ENCODE measurements around the gene SH3RF1. TPM values are rescaled to one million over a fixed set of nuclear protein-coding genes. Genes with fewer than 3 reads are reported as not detected.

Gene SH3RF1
- total RNA-seq, 1 donor from 2014 or later = 13.0 TPM

DNA sequence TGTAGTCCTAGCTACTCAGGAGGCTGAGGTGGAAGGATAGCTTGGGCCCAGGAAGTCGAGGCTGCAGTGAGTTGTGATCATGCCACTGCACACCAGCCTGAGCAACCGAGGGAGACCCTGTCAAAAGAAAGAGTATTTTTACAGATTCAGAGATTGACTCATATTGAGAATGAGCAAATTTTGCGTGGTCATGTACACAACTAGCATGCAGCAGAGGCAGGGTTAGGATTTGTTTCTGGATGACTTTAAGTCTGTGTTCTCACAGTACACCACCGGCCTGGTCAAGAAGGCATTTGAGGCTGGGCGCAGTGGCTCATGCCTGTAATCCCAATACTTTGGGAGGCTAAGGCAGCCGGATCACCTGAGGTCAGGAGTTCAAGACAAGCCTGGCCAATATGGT is 215.9 kb downstream of the SH3RF1 start:
- DNase-seq (ENCODE audit: low spot score in 2 of 2) = no peak
- no peak for FAIRE-seq

DNA sequence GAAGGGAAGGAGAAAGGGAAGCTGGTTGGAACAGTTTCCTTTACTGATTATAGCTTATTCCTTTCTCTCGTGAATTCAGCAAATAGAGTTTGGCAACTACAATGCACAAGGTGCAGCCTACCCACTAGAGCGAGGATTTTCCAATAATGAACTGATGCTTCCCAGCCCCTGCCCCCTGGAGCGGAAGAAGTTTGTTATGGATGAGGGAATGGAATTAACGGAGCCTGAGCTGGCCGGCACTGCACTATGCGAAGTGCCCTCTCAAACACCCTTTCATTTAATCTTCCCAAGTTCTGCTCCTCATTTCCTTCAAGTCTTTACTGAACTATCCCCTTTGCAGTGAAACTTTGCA is 218.2 kb downstream of the SH3RF1 start:
- no peak for DNase-seq (ENCODE audit: low spot score in 2 of 2)
- no peak for FAIRE-seq

DNA sequence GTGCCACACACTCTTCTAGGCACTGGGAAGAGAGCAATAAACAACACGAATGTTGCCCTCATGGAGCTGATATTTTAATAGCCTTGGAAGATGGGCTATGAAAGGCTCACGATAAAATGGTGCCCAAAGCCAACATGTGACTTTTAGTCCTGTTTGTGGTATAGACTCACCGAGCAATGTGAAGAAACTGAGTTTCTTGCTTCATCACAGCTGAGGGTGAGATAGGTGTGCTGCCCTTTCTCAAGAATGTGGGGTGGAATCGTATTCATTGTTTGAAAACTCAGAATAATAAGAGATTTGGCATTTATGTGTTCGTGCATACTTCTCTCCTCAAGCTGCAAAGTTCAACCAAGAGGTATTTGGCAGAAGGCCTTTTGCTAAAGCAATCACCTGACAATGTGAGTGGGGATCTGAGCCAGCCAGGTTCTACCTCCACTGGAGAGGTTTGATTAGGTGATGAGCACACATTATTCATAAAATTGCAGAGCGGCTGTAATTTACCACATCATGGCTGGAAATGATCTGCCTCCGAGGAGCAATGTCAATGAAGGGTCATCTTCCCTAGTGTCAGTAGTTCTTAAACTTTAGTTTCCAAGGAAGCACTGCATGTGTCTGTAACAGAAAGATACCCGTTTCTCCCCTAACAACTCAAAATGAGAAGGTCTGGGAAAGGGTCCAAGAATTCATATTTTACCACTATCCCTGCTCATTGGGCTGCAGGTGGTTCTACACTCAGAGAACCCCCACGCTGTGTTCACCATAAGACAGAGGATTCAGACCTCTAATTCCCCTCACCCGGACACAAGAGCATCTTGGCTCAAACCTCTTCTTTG is 218.8 kb downstream of the SH3RF1 start:
- DNase-seq (ENCODE audit: low spot score in 2 of 2) = no peak
- no peak for FAIRE-seq

DNA sequence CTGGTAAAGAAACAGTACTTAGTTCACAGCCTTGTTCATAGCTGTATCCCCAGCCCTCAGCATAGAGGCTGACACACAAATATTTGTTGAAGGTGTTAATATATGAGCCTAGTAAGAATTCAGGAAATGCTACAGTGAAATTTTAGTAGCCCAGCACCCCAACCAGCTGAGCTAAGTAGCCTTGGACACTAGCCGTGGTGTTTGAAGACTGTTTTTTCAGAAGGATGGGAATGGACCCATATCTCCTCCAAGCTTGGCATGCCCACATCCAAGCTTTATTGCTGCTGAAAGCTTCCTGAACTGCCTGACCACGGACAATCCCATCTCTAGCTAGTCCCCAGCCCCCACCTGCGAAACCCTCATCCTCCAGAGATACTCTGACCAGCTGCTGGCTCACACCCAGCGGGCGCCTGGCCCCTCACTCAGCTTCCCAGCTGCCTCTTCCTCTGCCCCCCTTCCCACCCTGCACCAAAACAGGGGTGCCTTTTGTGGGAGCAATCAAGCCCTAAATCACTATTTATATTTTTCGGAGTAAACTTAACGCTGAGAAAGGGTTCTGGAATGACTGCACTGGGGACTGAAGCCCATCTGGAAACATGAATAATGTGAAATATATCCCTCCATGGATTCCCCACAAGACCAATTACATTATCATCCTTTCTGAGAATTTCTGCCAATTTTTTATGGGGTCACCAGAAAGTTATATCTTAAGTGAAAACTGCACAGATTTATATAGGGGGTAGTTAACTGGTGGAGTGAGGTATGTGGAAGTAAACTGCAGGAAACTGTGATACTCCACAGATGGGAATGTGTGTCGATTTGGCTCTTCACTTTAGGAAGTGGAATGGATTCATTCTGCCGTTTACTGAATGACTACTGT is 219.6 kb downstream of the SH3RF1 start:
- no peak for FAIRE-seq
- no peak for DNase-seq (ENCODE audit: low spot score in 2 of 2)

DNA sequence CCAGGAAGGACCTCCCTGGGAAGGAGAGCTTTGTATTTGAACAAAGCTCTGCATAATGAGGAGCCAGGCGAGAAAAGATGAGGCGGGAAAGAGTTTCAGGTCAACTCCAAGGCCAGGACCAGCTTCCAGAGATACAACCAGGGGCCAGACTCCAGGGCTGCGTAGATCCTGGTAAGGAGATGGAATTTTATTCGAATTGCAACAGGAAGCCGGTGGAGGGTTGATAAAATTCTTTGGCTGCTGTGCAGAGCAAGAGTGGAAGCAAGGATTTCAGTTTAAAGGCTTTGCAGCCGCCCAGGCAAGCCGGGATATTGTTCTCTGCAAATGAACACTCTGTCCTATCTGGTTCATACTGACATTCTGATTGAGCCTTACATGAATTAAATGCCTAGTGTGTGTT is 220.5 kb downstream of the SH3RF1 start:
- FAIRE-seq (no peak), DNase-seq (ENCODE audit: low spot score in 2 of 2) (no peak)

DNA sequence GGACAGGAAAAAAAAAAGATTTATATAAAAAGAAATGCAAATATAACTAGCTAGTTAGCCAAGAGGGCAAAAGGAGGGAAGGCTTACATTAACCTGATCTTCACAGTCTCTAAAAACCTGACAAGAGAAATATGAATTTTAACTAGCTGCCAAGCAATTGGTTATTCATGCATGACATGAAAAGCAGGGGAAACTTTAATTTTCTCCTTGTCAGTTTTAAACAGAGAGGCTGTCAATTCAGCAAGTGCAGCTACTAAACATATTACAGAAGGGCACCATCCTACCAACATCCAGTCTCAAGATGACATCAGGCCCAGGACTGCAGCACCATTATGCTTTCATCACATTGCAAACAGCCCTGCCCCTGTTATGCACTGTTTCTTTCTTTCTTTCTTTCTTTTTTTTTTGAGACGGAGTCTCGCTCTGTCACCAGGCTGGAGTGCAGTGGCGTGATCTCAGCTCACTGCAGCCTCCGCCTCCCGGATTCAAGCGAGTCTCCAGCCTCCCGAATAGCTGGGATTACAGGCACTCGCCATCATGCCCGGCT is 221.8 kb downstream of the SH3RF1 start:
- no peak for FAIRE-seq
- DNase-seq (ENCODE audit: low spot score in 2 of 2) = no peak

DNA sequence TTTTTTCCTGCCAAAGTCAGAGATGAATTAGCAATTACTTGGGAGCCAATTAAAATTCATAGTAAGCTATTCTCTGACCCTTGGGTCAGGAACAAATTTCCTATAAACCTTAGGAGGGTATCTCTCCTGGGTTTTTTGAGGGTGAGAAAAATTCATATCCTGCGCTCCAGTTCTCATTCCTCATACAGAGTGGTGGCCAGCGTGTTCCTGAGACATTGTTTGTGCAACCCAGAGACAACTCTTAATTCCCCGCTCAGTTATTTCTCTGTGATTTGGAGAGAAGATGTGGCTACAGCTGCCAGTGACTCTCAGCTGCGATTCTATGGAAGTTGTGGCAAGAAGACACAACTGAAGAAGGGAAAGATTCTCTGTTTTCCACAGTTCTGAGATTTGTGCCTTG is 222.8 kb downstream of the SH3RF1 start:
- FAIRE-seq (no peak), DNase-seq (ENCODE audit: low spot score in 2 of 2) (no peak)

DNA sequence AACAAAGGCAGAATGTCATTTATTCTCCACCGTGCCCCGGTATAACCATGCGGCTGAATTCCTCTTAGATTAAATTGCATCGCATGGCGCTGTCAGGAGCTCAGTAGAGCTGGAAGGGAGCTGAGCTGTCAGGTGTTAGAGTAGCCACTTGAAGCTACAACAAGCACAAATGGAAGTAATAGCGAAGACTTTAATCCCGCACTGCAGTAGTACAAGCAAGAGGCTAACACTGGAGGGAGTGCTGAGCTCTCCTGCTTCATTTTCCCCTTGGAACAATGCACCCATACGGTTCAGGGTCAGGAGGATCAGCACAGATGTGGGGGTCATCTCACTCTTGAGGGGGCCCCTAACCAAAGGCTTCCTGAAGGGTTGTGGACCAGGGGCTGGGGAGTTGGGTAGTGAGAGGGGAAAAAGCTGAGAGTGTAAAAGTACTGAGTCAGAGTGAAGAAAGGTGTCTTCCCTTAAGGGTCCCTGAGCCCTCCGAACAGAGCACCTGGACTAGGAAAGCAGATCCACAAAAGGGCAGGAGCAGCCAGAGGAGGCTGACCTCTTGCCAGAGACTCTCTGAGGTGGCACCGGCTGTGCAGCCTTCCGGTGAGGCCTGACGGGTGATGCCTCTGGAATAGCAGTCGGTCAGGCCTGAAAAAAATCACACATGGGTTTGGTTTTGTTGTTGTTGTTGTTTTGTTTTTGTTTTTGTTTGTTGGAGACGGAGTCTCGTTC is 224.7 kb downstream of the SH3RF1 start:
- DNase-seq (ENCODE audit: low spot score in 2 of 2) = no peak
- FAIRE-seq = no peak

DNA sequence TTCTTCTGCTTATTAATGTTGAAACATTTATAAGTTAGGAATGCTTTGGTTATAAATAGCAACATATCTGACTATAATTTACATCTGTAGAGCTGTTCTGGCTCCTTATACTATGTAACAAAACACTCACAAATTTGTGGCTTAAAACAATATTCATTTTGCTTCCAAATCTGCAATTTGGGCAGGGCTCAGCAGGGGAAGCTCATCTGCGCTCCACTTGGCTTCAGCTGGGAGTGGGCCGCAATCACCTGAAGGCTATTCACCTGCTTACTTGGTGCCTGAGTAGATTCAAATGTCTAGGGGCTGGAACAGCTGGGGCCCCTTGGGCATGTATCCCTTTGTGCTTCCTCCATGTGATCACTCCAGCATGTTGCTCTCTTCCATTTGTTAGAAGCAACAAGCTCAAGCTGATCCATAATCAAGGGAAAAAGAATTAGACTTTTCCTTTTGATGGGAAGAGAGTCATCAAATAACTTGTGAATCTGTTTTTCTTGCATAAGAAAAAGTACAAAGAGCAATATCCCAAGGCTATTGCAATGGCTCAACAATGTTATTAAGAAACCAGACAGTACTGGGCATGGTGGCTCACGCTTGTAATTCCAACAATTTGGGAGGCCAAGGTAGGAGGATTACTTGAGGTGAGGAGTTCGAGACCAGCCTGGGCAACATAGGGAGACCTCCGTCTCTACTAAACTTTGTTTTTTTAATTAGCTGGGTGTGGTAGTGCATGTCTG is 225.9 kb downstream of the SH3RF1 start:
- no peak for DNase-seq (ENCODE audit: low spot score in 2 of 2)
- FAIRE-seq = no peak

Data from frontal cortex (tissue), 4 donors.